HepG2 (cell line): ENCODE data around the gene FIZ1. TPM values are rescaled to one million over a fixed set of nuclear protein-coding genes. Genes with fewer than 3 reads are reported as not detected.
A peak's percentile ranks its signal among the peaks of the same experiment; 100 is the strongest.

ENCODE experiments used
- ATAC-seq: fragments of 200-7000 bp; cut with Tn5 transposase; 3 replicates; pipeline ENCODE4 v1.9.1; 2020; ENCODE audit warnings: mild to moderate bottlenecking, moderate library complexity
- BruUV-seq: library from RNA; stranded (reverse); fragments of 400-500 nt; replicated peaks from 2 replicates; lab custom pipeline; 2021; lab: Mats Ljungman, UMichigan
- CTCF ChIA-PET: fragments of 300-600 bp; formaldehyde crosslinking; extraction: SDS; loops from one replicate; lab custom pipeline; 2021; ENCODE audit warnings: low total read pairs, inconsistent platforms, low intra/inter-chr PET ratio; lab: Yijun Ruan, JAX
- POLR2A ChIA-PET: fragments of 350-600 bp; sonication (Branson Sonifier 250); formaldehyde crosslinking; loops from one replicate; lab custom pipeline; 2020; ENCODE audit warnings: antibody characterized with exemption, inconsistent platforms; lab: Yijun Ruan, JAX
- DNase-seq: peaks from one replicate; pipeline ENCODE4 v3.0.0-alpha.2; 2015; ENCODE audit warnings: low spot score
- FAIRE-seq: peaks from 3 replicates; lab custom pipeline; 2011; peaks lifted over from hg19 to GRCh38; lab: Jason Lieb, UNC
- H2AFZ ChIP-seq: one replicate; pipeline ENCODE4 v1.6.1; 2011; ENCODE audit warnings: low read length, inconsistent platforms
- H3K27ac ChIP-seq: fragments of 300-600 bp; 3 replicates; pipeline ENCODE4 v1.8.0; 2011; ENCODE audit warnings: mixed run types, mild to moderate bottlenecking, mixed read lengths, low read length, inconsistent platforms; ENCODE audit not compliant: insufficient read depth; ENCODE audit errors: extremely low read length
- H3K27me3 ChIP-seq, 2 experiments: fragments of 200-600 bp in 1 of 2; 2 replicates in 1 of 2; 3 replicates in 1 of 2; pipeline versions ENCODE4 v1.6.0 to v1.8.0; 2011; ENCODE audit warnings: low read length in 2 of 2, mild to moderate bottlenecking in 2 of 2, moderate library complexity in 2 of 2, inconsistent platforms in 1 of 2; ENCODE audit not compliant: insufficient read depth in 2 of 2, control insufficient read depth in 1 of 2
- H3K36me3 ChIP-seq, 2 experiments: fragments of 200-600 bp in 1 of 2; replicated peaks in 1 of 2; 2 replicates in 1 of 2; 3 replicates in 1 of 2; pipeline versions ENCODE4 v1.5.1 to v1.8.0; 2011; ENCODE audit warnings: low read length in 2 of 2, inconsistent platforms in 1 of 2; ENCODE audit not compliant: insufficient read depth in 2 of 2, control insufficient read depth in 1 of 2
- H3K4me1 ChIP-seq: 2 replicates; pipeline ENCODE4 v1.5.1; 2012; ENCODE audit warnings: low read length, inconsistent platforms; ENCODE audit not compliant: insufficient read depth
- H3K4me2 ChIP-seq: 2 replicates; pipeline ENCODE4 v1.6.0; 2011; ENCODE audit warnings: low read depth, low read length, inconsistent platforms
- H3K4me3 ChIP-seq, 3 experiments: fragments of 200-600 bp in 1 of 3; sonication (generic), shearing (Covaris generic) in 1 of 3; replicated peaks in 1 of 3; 2 replicates each; pipeline ENCODE4 v1.5.1; 2011 to 2016; ENCODE audit warnings: low read length in 3 of 3, inconsistent platforms in 2 of 3, low read depth in 2 of 3, mild to moderate bottlenecking in 2 of 3, control low read depth in 1 of 3, mixed read lengths in 1 of 3; ENCODE audit not compliant: insufficient read depth in 1 of 3
- H3K79me2 ChIP-seq: one replicate; pipeline ENCODE4 v1.6.1; 2011; ENCODE audit warnings: low read length, inconsistent platforms; ENCODE audit not compliant: insufficient read depth
- H3K9ac ChIP-seq: 2 replicates; pipeline ENCODE4 v1.6.0; 2011; ENCODE audit warnings: mild to moderate bottlenecking, low read depth, low read length, inconsistent platforms; ENCODE audit not compliant: insufficient read depth
- H3K9me3 ChIP-seq: 2 replicates; pipeline ENCODE4 v1.5.1; 2012; ENCODE audit warnings: mild to moderate bottlenecking, low read length
- H4K20me1 ChIP-seq: 2 replicates; pipeline ENCODE4 v1.6.0; 2011; ENCODE audit warnings: inconsistent platforms, mild to moderate bottlenecking, low read length, moderate library complexity; ENCODE audit not compliant: insufficient read depth
- AGO1 ChIP-seq: fragments of 200-400 bp; formaldehyde crosslinking; IDR thresholded peaks from 2 replicates; pipeline ENCODE4 v1.6.1; 2017; ENCODE audit warnings: mild to moderate bottlenecking, low read depth, low read length, moderate library complexity; ENCODE audit not compliant: poor library complexity, severe bottlenecking
- AGO2 ChIP-seq: fragments of 200-400 bp; formaldehyde crosslinking; optimal IDR thresholded peaks from 2 replicates; pipeline ENCODE3; 2017; ENCODE audit warnings: mild to moderate bottlenecking, low read depth, low read length, moderate library complexity
- CHD2 ChIP-seq: IDR thresholded peaks from 2 replicates; pipeline ENCODE4 v1.6.1; 2011; ENCODE audit warnings: low read depth, low read length, improper control_type of control experiment
- GTF3A ChIP-seq: sonication (generic); formaldehyde crosslinking; conservative IDR thresholded peaks from 2 replicates; pipeline ENCODE4 v1.4.0; 2020; ENCODE audit warnings: mild to moderate bottlenecking, missing genetic modification reagents
- POLR2A ChIP-seq, 2 experiments: IDR thresholded peaks; 2 replicates each; pipeline ENCODE4 v1.6.1; 2011; ENCODE audit warnings: low read depth in 2 of 2, low read length in 2 of 2, mild to moderate bottlenecking in 1 of 2, moderate library complexity in 1 of 2; ENCODE audit not compliant: insufficient read depth in 1 of 2
- ZNF276 ChIP-seq: sonication (generic); formaldehyde crosslinking; IDR thresholded peaks from 2 replicates; pipeline ENCODE4 v1.4.0; 2020; ENCODE audit warnings: mild to moderate bottlenecking, low read depth, missing genetic modification reagents
- ZNF543 ChIP-seq: sonication (generic); formaldehyde crosslinking; IDR thresholded peaks from 2 replicates; pipeline ENCODE4 v1.4.0; 2020; ENCODE audit warnings: mild to moderate bottlenecking, missing genetic modification reagents
- ZNF788 ChIP-seq: sonication (generic); formaldehyde crosslinking; IDR thresholded peaks from 2 replicates; pipeline ENCODE4 v1.5.0; 2020; ENCODE audit warnings: mild to moderate bottlenecking, missing genetic modification reagents, borderline replicate concordance
- WGBS: methylation state at CpG from one replicate; pipeline ENCODE4 v1.1.6; 2017; ENCODE audit warnings: low lambda C conversion rate; 5-methylcytosine and 5-hydroxymethylcytosine counted together
- in situ Hi-C: cut with HindIII; loops from 2 replicates; pipeline ENCODE4 v1.10.0; 2017; ENCODE audit warnings: low pct_unique_long_range_greater_than_20kb; ENCODE audit not compliant: extremely low pct_ligation_motif_present
- intact Hi-C: fragments of 100-400 bp; cut with micrococcal nuclease; formaldehyde crosslinking; loops from one replicate; pipeline ENCODE4 v1.10.0; 2022; ENCODE audit not compliant: unreplicated experiment
- polyA plus RNA-seq, 8 experiments: library from polyadenylated mRNA; depleted of rRNA in 3 of 8; stranded (reverse) in 7 of 8; unstranded in 1 of 8; fragments of >200 nt; fragmentation: Illumina TruSeq in 4 of 8; extraction: Trizol in 4 of 8; gene quantifications; 2 replicates each; pipeline versions ENCODE4 v1.2.1 to v1.2.3, GENCODE V29; 2011 to 2016; ENCODE audit warnings: low read depth in 4 of 8, missing spikeins in 1 of 8, mixed read lengths in 1 of 8; ENCODE audit not compliant: insufficient read depth in 1 of 8
- total RNA-seq, 5 experiments: library from RNA; depleted of rRNA; stranded (reverse); fragments of >200 nt; fragmentation: Illumina TruSeq; extraction: Trizol; gene quantifications; 2 replicates each; pipeline ENCODE4 v1.2.3, GENCODE V29; 2016; ENCODE audit warnings: low read depth in 1 of 5
- TF ChIP-seq, protein P1 (sequence below): sonication (generic); formaldehyde crosslinking; IDR thresholded peaks from 2 replicates; pipeline ENCODE4 v1.9.0; 2021; ENCODE audit warnings: missing genetic modification reagents, borderline replicate concordance
- TF ChIP-seq, protein P2 (sequence below): sonication (generic); formaldehyde crosslinking; IDR thresholded peaks from 2 replicates; pipeline ENCODE4 v1.8.1; 2022; ENCODE audit warnings: mild to moderate bottlenecking, missing genetic modification reagents

FIZ1 gene
- total and polyA plus RNA-seq, 2 of the 13 experiments (the other 11 are each of a cell fraction or from before 2014, with no cell fraction given): 3.6 to 5.9 TPM

GRCh38 chr19:55621205-55621672 lies 21.9 kb upstream of the FIZ1 start:
- in situ Hi-C loops: no loop called here

More at GRCh38 chr19:55621205-55621672, 21.9 kb upstream of the FIZ1 start:
- peaks cover 14% of the 10 kb centered on the region; the same call in 1 of the 2 replicates for H4K20me1 ChIP-seq
- no peak overlapping the region for H3K9ac ChIP-seq
- POLR2A ChIA-PET: interaction anchor here (1.9 kb wide), 1 partner anchor 15 kb away, joined by 6 read pairs; no protein-coding TSS in a partner anchor
- H3K27me3 ChIP-seq: no peaks in the 10 kb centered on the region
- H3K9me3 ChIP-seq: no peaks in the 10 kb centered on the region
- CTCF ChIA-PET: no interaction called here
- BruUV-seq: no TSS peak
- ATAC-seq (peak; percentile 7; the same call in 1 of the 3 replicates), DNase-seq (no peak), FAIRE-seq (no peak)
- no peak overlapping the region for H2AFZ ChIP-seq
- H3K27ac ChIP-seq: no peak overlapping the region
- 98% methylated on average over 3 of the region's 9 CpGs for WGBS
- peaks cover 4% of the 10 kb centered on the region for H3K79me2 ChIP-seq
- H3K4me1 ChIP-seq: peaks cover 31% of the 10 kb centered on the region
- no peak overlapping the region for H3K4me2 ChIP-seq
- H3K36me3 ChIP-seq: peaks cover 2 to 5% of the 10 kb centered on the region in 2 experiments; a peak in 1 of 5 replicates
- TF ChIP-seq, protein P1, sequence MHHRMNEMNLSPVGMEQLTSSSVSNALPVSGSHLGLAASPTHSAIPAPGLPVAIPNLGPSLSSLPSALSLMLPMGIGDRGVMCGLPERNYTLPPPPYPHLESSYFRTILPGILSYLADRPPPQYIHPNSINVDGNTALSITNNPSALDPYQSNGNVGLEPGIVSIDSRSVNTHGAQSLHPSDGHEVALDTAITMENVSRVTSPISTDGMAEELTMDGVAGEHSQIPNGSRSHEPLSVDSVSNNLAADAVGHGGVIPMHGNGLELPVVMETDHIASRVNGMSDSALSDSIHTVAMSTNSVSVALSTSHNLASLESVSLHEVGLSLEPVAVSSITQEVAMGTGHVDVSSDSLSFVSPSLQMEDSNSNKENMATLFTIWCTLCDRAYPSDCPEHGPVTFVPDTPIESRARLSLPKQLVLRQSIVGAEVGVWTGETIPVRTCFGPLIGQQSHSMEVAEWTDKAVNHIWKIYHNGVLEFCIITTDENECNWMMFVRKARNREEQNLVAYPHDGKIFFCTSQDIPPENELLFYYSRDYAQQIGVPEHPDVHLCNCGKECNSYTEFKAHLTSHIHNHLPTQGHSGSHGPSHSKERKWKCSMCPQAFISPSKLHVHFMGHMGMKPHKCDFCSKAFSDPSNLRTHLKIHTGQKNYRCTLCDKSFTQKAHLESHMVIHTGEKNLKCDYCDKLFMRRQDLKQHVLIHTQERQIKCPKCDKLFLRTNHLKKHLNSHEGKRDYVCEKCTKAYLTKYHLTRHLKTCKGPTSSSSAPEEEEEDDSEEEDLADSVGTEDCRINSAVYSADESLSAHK (CRISPR knock-in tag): no peak
- TF ChIP-seq, protein P2, sequence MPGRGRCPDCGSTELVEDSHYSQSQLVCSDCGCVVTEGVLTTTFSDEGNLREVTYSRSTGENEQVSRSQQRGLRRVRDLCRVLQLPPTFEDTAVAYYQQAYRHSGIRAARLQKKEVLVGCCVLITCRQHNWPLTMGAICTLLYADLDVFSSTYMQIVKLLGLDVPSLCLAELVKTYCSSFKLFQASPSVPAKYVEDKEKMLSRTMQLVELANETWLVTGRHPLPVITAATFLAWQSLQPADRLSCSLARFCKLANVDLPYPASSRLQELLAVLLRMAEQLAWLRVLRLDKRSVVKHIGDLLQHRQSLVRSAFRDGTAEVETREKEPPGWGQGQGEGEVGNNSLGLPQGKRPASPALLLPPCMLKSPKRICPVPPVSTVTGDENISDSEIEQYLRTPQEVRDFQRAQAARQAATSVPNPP (CRISPR knock-in tag): no peak
- TF ChIP-seq GTF3A: no peak
- no peak for TF ChIP-seq ZNF543 (CRISPR knock-in tag)
- TF ChIP-seq ZNF276: no peak
- peak; percentile 7 for TF ChIP-seq AGO1
- 0 out of 4 replicates have a peak, but pooled peaks of 1 of the 2 experiments have one; percentile 25 for TF ChIP-seq POLR2A (IDR thresholded peaks at IDR 0.05; ENCODE audit: insufficient read depth in 1 of 2, low read depth in 2 of 2, low read length in 2 of 2)
- no peak for TF ChIP-seq CHD2
- no peak for TF ChIP-seq ZNF788 (CRISPR knock-in tag)
- TF ChIP-seq AGO2: peak; percentile 5
- H3K4me3 ChIP-seq: no peak overlapping the region
- intact Hi-C loops: no loop called here
